ENCODE measurements around the gene RELT.

Gene RELT

GRCh38 chr11:73382747-73383146 is 6.5 kb downstream of the RELT start:
- Histone ChIP-seq H3K9me3 (replicated peaks in 1 of 11) (no peaks in the 10 kb centered on the region), H3K4me1 (peaks cover 97 to 100% (median 100%) of the 10 kb centered on the region in 10 experiments), H3K27ac (peak overlapping the region; percentile 48 to 99 (median 91)), H3K27me3 (no peaks in the 10 kb centered on the region), H3K4me3 (peak overlapping the region; percentile 1 to 100 (median 16); a peak in 8 of 20 replicates), H3K9ac (peak overlapping the region; percentile 60 to 99 (median 99)), H3K36me3 (peaks cover 0 to 36% (median 6%) of the 10 kb centered on the region in 11 experiments; a peak in 10 of 22 replicates), H4K20me1 (peaks cover 36 to 100% (median 79%) of the 10 kb centered on the region in 11 experiments; a peak in 21 of 22 replicates), H3K4me2 (peak overlapping the region; percentile 89 to 100 (median 96))
- TF ChIP-seq Cebpa-rat (IDR thresholded peaks at IDR 0.05): no peak

- Histone ChIP-seq H3K27me3 (no peaks in the 10 kb centered on the region), H3K4me2 (peak overlapping the region; percentile 89 to 100 (median 96)), H3K4me1 (peaks cover 98 to 100% (median 100%) of the 10 kb centered on the region in 10 experiments), H3K9ac (peak overlapping the region; percentile 60 to 99 (median 99)), H3K36me3 (peaks cover 0 to 42% (median 6%) of the 10 kb centered on the region in 11 experiments; a peak in 10 of 22 replicates), H3K9me3 (replicated peaks in 1 of 11) (no peaks in the 10 kb centered on the region), H3K27ac (peak overlapping the region; percentile 79 to 99 (median 91)), H4K20me1 (peaks cover 33 to 100% (median 79%) of the 10 kb centered on the region in 11 experiments; a peak in 21 of 22 replicates), H3K4me3 (peak overlapping the region; percentile 1 to 100 (median 16); a peak in 10 of 20 replicates)
- no peak for TF ChIP-seq Cebpa-rat (IDR thresholded peaks at IDR 0.05)
Measured at GRCh38 chr11:73383249-73384124, 7.3 kb downstream of the RELT start.

GRCh38 chr11:73384125-73384441 is 7.9 kb downstream of the RELT start:
- Histone ChIP-seq H3K4me2 (peak overlapping the region; percentile 89 to 100 (median 96)), H3K9ac (peak overlapping the region; percentile 60 to 99 (median 99); a peak in 20 of 22 replicates), H3K27ac (peak overlapping the region; percentile 79 to 99 (median 91)), H3K4me1 (peaks cover 98 to 100% (median 100%) of the 10 kb centered on the region in 10 experiments), H3K4me3 (peak overlapping the region in 4 of 10 experiments; percentile 3 to 100 (median 28); a peak in 6 of 20 replicates), H3K9me3 (replicated peaks in 1 of 11) (no peaks in the 10 kb centered on the region), H3K27me3 (no peaks in the 10 kb centered on the region), H4K20me1 (peaks cover 32 to 100% (median 79%) of the 10 kb centered on the region in 11 experiments; a peak in 21 of 22 replicates), H3K36me3 (peaks cover 0 to 42% (median 6%) of the 10 kb centered on the region in 11 experiments; a peak in 10 of 22 replicates)
- no peak for TF ChIP-seq Cebpa-rat (IDR thresholded peaks at IDR 0.05)

- peak overlapping the region; percentile 79 to 99 (median 91) for H3K27ac ChIP-seq
- H3K9ac ChIP-seq: peak overlapping the region; percentile 60 to 99 (median 98); a peak in 20 of 22 replicates
- H3K27me3 ChIP-seq: no peaks in the 10 kb centered on the region
- peaks cover 0 to 42% (median 6%) of the 10 kb centered on the region in 11 experiments; a peak in 12 of 22 replicates for H3K36me3 ChIP-seq
- peak overlapping the region in 7 of 10 experiments; percentile 3 to 100 (median 14); a peak in 7 of 20 replicates for H3K4me3 ChIP-seq
- no peak for TF ChIP-seq Cebpa-rat (IDR thresholded peaks at IDR 0.05)
- peak overlapping the region; percentile 89 to 100 (median 96) for H3K4me2 ChIP-seq
- peaks cover 32 to 100% (median 79%) of the 10 kb centered on the region in 11 experiments for H4K20me1 ChIP-seq
- peaks cover 98 to 100% (median 100%) of the 10 kb centered on the region in 10 experiments for H3K4me1 ChIP-seq
- no peaks in the 10 kb centered on the region for H3K9me3 ChIP-seq (replicated peaks in 1 of 11)
Measured at GRCh38 chr11:73384531-73384871, 8.3 kb downstream of the RELT start.

- Histone ChIP-seq H4K20me1 (peaks cover 32 to 100% (median 79%) of the 10 kb centered on the region in 11 experiments), H3K4me3 (peak overlapping the region; percentile 17 to 100 (median 49); a peak in 17 of 20 replicates), H3K36me3 (peaks cover 0 to 42% (median 6%) of the 10 kb centered on the region in 11 experiments; a peak in 11 of 22 replicates), H3K27ac (peak overlapping the region; percentile 79 to 99 (median 91)), H3K4me1 (peaks cover 98 to 100% (median 100%) of the 10 kb centered on the region in 10 experiments), H3K9me3 (replicated peaks in 1 of 11) (no peaks in the 10 kb centered on the region), H3K9ac (peak overlapping the region; percentile 60 to 99 (median 98)), H3K4me2 (peak overlapping the region; percentile 89 to 100 (median 97)), H3K27me3 (no peaks in the 10 kb centered on the region)
- no peak for TF ChIP-seq Cebpa-rat (IDR thresholded peaks at IDR 0.05)
Measured at GRCh38 chr11:73384872-73385689, 8.9 kb downstream of the RELT start.

GRCh38 chr11:73386016-73386415 is 9.8 kb downstream of the RELT start:
- no peak for TF ChIP-seq Cebpa-rat (IDR thresholded peaks at IDR 0.05)
- peaks cover 7 to 49% (median 13%) of the 10 kb centered on the region in 11 experiments for H3K36me3 ChIP-seq
- no peaks in the 10 kb centered on the region for H3K27me3 ChIP-seq
- peak overlapping the region; percentile 89 to 100 (median 97) for H3K4me2 ChIP-seq
- H3K9ac ChIP-seq: peak overlapping the region; percentile 60 to 99 (median 98)
- peak overlapping the region; percentile 14 to 64 (median 49); a peak in 19 of 20 replicates for H3K4me3 ChIP-seq
- H3K27ac ChIP-seq: peak overlapping the region; percentile 79 to 99 (median 91)
- H3K4me1 ChIP-seq: peaks cover 98 to 100% (median 100%) of the 10 kb centered on the region in 10 experiments
- H3K9me3 ChIP-seq (replicated peaks in 1 of 11): no peaks in the 10 kb centered on the region
- peaks cover 33 to 100% (median 79%) of the 10 kb centered on the region in 11 experiments for H4K20me1 ChIP-seq

- TF ChIP-seq Cebpa-rat (IDR thresholded peaks at IDR 0.05): no peak
- Histone ChIP-seq H3K36me3 (peaks cover 12 to 52% (median 18%) of the 10 kb centered on the region in 11 experiments), H3K9me3 (replicated peaks in 1 of 11) (no peaks in the 10 kb centered on the region), H3K9ac (peak overlapping the region; percentile 60 to 99 (median 98)), H3K4me3 (peak overlapping the region; percentile 14 to 64 (median 49); a peak in 18 of 20 replicates), H4K20me1 (peaks cover 35 to 100% (median 79%) of the 10 kb centered on the region in 11 experiments), H3K4me1 (peaks cover 98 to 100% (median 100%) of the 10 kb centered on the region in 10 experiments), H3K4me2 (peak overlapping the region; percentile 89 to 100 (median 97)), H3K27me3 (no peaks in the 10 kb centered on the region), H3K27ac (peak overlapping the region; percentile 79 to 99 (median 91))
Measured at GRCh38 chr11:73386546-73386945, 10.3 kb downstream of the RELT start.

- Histone ChIP-seq H3K36me3 (peaks cover 20 to 54% (median 30%) of the 10 kb centered on the region in 11 experiments), H4K20me1 (peaks cover 46 to 100% (median 79%) of the 10 kb centered on the region in 11 experiments), H3K27me3 (no peaks in the 10 kb centered on the region), H3K4me2 (peak overlapping the region; percentile 89 to 100 (median 97)), H3K9ac (peak overlapping the region; percentile 60 to 99 (median 98)), H3K4me1 (peaks cover 98 to 100% (median 100%) of the 10 kb centered on the region in 10 experiments), H3K27ac (peak overlapping the region; percentile 79 to 99 (median 91)), H3K4me3 (peak overlapping the region in 9 of 10 experiments; percentile 28 to 56 (median 42); a peak in 15 of 20 replicates), H3K9me3 (replicated peaks in 1 of 11) (no peaks in the 10 kb centered on the region)
- TF ChIP-seq Cebpa-rat (IDR thresholded peaks at IDR 0.05): no peak
Measured at GRCh38 chr11:73387594-73388264, 11.5 kb downstream of the RELT start.

Measured in BLaER1 treated with 17β-estradiol and CSF1 and Interleukin-3, amounts not matched to agents 10 nM and 100 nM (cell line).